GM21390 (cell line): ENCODE measurements around the gene CCIN.
"Not testable (repeated sequence)": the region's sequence is repeated elsewhere in the genome, so short reads cannot be mapped to it uniquely, and the experiment has no call there.

Experiments used
- ATAC-seq: cut with Tn5 transposase; IDR thresholded peaks from one replicate; pipeline ENCODE4 v1.9.1; 2021; ENCODE audit not compliant: unreplicated experiment

The CCIN gene

GRCh38 chr9:36169166-36169565, at the start of gene CCIN:
CCIN (plus strand) TSS chr9:36169388; CDS start chr9:36169503, 115 bp downstream.
- no peak for ATAC-seq

GRCh38 chr9:36119476-36119875, 49.7 kb upstream of the CCIN start:
- ATAC-seq: no peak

- ATAC-seq: no peak
These were observed 48.5 kb upstream of the CCIN start for GRCh38 chr9:36120705-36121104.

GRCh38 chr9:36121971-36122370, 47.2 kb upstream of the CCIN start:
- no peak for ATAC-seq

GRCh38 chr9:36123515-36123914, 45.7 kb upstream of the CCIN start:
- ATAC-seq: no peak

- no peak for ATAC-seq
These were observed 43.9 kb upstream of the CCIN start for GRCh38 chr9:36125062-36125855.

GRCh38 chr9:36126016-36126730, 43.0 kb upstream of the CCIN start:
- ATAC-seq: no peak

- ATAC-seq: no peak
These were observed 41.4 kb upstream of the CCIN start for GRCh38 chr9:36127652-36128244.

- ATAC-seq: no peak
These were observed 40.8 kb upstream of the CCIN start for GRCh38 chr9:36128349-36128748.

GRCh38 chr9:36129139-36129538, 40.0 kb upstream of the CCIN start:
- no peak for ATAC-seq

GRCh38 chr9:36131666-36132065, 37.5 kb upstream of the CCIN start:
- ATAC-seq: not testable (repeated sequence)

GRCh38 chr9:36132086-36132485, 37.1 kb upstream of the CCIN start:
- ATAC-seq: no peak

GRCh38 chr9:36134761-36135505, 34.3 kb upstream of the CCIN start:
- ATAC-seq: no peak

GRCh38 chr9:36135741-36136271, 33.4 kb upstream of the CCIN start:
- ATAC-seq: no peak

- peak; percentile 96 for ATAC-seq
These were observed 32.8 kb upstream of the CCIN start, which contains the start of gene GLIPR2 for GRCh38 chr9:36136272-36136893. GLIPR2 (plus strand) TSS chr9:36136733; CDS start chr9:36136779, 46 bp downstream.

GRCh38 chr9:36136894-36137391, 32.2 kb upstream of the CCIN start:
- ATAC-seq: peak; percentile 33

GRCh38 chr9:36137392-36138004, 31.7 kb upstream of the CCIN start:
- no peak for ATAC-seq

- no peak for ATAC-seq
These were observed 30.7 kb upstream of the CCIN start for GRCh38 chr9:36138496-36138895.

GRCh38 chr9:36138901-36139300, 30.3 kb upstream of the CCIN start:
- no peak for ATAC-seq
